Esophagus squamous epithelium (tissue), 4 donors: Measurements from ENCODE around the gene LMAN1L.

Source experiments
- POLR2A ChIP-seq, 4 donors: fragments of 450-650 bp; IDR thresholded peaks; one replicate each; pipeline ENCODE4 v1.6.1; 2017; ENCODE audit warnings: antibody characterized with exemption in 4 of 4, mild to moderate bottlenecking in 4 of 4, moderate library complexity in 3 of 4
- TF ChIP-seq, protein P1 (sequence below), 6 experiments: fragments of 450-650 bp in 4 of 6; fragments of 200-600 bp in 2 of 6; sonication (generic) in 2 of 6; IDR thresholded peaks; one replicate each; pipeline ENCODE4 v1.5.1; 2016 to 2019; ENCODE audit warnings: antibody characterized with exemption in 6 of 6, mild to moderate bottlenecking in 4 of 6, moderate library complexity in 4 of 6

DNA sequence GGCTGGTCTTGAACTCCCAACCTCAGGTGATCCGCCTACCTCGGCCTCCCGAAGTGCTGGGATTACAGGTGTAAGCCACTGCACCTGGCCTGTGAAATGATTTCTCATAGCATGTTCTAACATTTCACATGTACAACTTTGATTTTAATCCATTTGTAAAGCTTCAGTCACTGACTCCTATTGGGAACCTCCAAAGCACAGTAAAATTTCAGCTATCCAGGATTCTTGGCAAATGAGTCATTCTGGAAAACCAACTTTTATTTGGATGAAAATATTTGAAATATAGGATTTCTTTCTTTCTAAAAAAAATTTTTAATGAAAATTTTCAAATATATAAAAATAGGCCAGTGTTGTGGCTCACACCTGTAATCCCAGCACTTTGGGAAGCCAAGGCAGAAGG is 2.7 kb upstream of the LMAN1L start:
- TF ChIP-seq, protein P1, sequence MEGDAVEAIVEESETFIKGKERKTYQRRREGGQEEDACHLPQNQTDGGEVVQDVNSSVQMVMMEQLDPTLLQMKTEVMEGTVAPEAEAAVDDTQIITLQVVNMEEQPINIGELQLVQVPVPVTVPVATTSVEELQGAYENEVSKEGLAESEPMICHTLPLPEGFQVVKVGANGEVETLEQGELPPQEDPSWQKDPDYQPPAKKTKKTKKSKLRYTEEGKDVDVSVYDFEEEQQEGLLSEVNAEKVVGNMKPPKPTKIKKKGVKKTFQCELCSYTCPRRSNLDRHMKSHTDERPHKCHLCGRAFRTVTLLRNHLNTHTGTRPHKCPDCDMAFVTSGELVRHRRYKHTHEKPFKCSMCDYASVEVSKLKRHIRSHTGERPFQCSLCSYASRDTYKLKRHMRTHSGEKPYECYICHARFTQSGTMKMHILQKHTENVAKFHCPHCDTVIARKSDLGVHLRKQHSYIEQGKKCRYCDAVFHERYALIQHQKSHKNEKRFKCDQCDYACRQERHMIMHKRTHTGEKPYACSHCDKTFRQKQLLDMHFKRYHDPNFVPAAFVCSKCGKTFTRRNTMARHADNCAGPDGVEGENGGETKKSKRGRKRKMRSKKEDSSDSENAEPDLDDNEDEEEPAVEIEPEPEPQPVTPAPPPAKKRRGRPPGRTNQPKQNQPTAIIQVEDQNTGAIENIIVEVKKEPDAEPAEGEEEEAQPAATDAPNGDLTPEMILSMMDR (IDR thresholded peaks at IDR 0.05): no peak
- TF ChIP-seq POLR2A (IDR thresholded peaks at IDR 0.05): no peak
